ENCODE measurements around the gene SPAG16. TPM values are rescaled to one million over a fixed set of nuclear protein-coding genes. Genes with fewer than 3 reads are reported as not detected.

SPAG16 gene
- total and polyA plus RNA-seq, 2 of the 13 experiments (the other 11 are each of a cell fraction or from before 2014, with no cell fraction given): 9.6 to 26.5 TPM

- TF ChIP-seq, protein P1, sequence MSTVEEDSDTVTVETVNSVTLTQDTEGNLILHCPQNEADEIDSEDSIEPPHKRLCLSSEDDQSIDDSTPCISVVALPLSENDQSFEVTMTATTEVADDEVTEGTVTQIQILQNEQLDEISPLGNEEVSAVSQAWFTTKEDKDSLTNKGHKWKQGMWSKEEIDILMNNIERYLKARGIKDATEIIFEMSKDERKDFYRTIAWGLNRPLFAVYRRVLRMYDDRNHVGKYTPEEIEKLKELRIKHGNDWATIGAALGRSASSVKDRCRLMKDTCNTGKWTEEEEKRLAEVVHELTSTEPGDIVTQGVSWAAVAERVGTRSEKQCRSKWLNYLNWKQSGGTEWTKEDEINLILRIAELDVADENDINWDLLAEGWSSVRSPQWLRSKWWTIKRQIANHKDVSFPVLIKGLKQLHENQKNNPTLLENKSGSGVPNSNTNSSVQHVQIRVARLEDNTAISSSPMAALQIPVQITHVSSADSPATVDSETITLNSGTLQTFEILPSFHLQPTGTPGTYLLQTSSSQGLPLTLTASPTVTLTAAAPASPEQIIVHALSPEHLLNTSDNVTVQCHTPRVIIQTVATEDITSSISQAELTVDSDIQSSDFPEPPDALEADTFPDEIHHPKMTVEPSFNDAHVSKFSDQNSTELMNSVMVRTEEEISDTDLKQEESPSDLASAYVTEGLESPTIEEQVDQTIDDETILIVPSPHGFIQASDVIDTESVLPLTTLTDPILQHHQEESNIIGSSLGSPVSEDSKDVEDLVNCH (CRISPR knock-in tag; IDR thresholded peaks at IDR 0.05): no peak
- TF ChIP-seq GTF2F1 (IDR thresholded peaks at IDR 0.05; ENCODE audit: low read length) (no peak), GPBP1L1 (CRISPR knock-in tag; IDR thresholded peaks at IDR 0.05) (no peak), JUND (CRISPR knock-in tag; IDR thresholded peaks at IDR 0.05) (no peak), USF2 (IDR thresholded peaks at IDR 0.05; ENCODE audit: low read depth, low read length) (no peak), USF2 (CRISPR knock-in tag; IDR thresholded peaks at IDR 0.05; ENCODE audit: borderline replicate concordance) (no peak), ZKSCAN5 (CRISPR knock-in tag; IDR thresholded peaks at IDR 0.05) (no peak)
- TF ChIP-seq, protein P2, sequence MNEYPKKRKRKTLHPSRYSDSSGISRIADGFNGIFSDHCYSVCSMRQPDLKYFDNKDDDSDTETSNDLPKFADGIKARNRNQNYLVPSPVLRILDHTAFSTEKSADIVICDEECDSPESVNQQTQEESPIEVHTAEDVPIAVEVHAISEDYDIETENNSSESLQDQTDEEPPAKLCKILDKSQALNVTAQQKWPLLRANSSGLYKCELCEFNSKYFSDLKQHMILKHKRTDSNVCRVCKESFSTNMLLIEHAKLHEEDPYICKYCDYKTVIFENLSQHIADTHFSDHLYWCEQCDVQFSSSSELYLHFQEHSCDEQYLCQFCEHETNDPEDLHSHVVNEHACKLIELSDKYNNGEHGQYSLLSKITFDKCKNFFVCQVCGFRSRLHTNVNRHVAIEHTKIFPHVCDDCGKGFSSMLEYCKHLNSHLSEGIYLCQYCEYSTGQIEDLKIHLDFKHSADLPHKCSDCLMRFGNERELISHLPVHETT (CRISPR knock-in tag; conservative IDR thresholded peaks at IDR 0.05): no peak
Observed at GRCh38 chr2:214242797-214243196, 958.5 kb downstream of the SPAG16 start (continued).
